Endothelial cell of umbilical vein (primary cell): ENCODE data around the gene BAD. TPM values are rescaled to one million over a fixed set of nuclear protein-coding genes. Genes with fewer than 3 reads are reported as not detected.

ENCODE experiments used
- BruUV-seq: library from RNA; stranded (reverse); fragments of 400-500 nt; replicated peaks from 2 replicates; lab custom pipeline; 2021; lab: Mats Ljungman, UMichigan
- CTCF ChIA-PET: fragments of 300-600, 350-600 bp; sonication (Branson Sonifier 250); formaldehyde crosslinking; loops from one replicate; lab custom pipeline; 2021; ENCODE audit warnings: antibody characterized with exemption, inconsistent platforms; lab: Charles Lee
- POLR2A ChIA-PET: fragments of 300-600, 350-600 bp; sonication (Branson Sonifier 250); formaldehyde crosslinking; loops from one replicate; lab custom pipeline; 2021; ENCODE audit warnings: antibody characterized with exemption, inconsistent platforms; lab: Charles Lee
- DNase-seq: peaks from one replicate; pipeline ENCODE4 v3.0.0-alpha.2; 2011; ENCODE audit warnings: low read depth, low spot score
- FAIRE-seq: peaks from 2 replicates; lab custom pipeline; 2011; peaks lifted over from hg19 to GRCh38; lab: Jason Lieb, UNC
- H2AFZ ChIP-seq: 2 replicates; pipeline ENCODE4 v1.6.0; 2012; ENCODE audit warnings: low read depth, low read length, control low read depth, inconsistent platforms
- H3K27ac ChIP-seq: 2 replicates; pipeline ENCODE4 v1.5.1; 2011; ENCODE audit warnings: low read depth, mild to moderate bottlenecking, control low read depth, low read length, moderate library complexity; ENCODE audit not compliant: insufficient read depth
- H3K27me3 ChIP-seq, 2 experiments: 2 replicates each; pipeline versions ENCODE4 v1.6.0 to v1.6.1; 2011; ENCODE audit warnings: low read length in 2 of 2, mixed read lengths in 1 of 2; ENCODE audit not compliant: control insufficient read depth in 2 of 2, insufficient read depth in 2 of 2
- H3K36me3 ChIP-seq, 2 experiments: 2 replicates in 1 of 2; 3 replicates in 1 of 2; pipeline ENCODE4 v1.5.1; 2011; ENCODE audit warnings: low read length in 2 of 2, mild to moderate bottlenecking in 1 of 2, moderate library complexity in 1 of 2; ENCODE audit not compliant: control insufficient read depth in 2 of 2, insufficient read depth in 2 of 2; ENCODE audit errors: extremely low read depth in 1 of 2
- H3K4me1 ChIP-seq: 3 replicates; pipeline ENCODE4 v1.5.1; 2011; ENCODE audit warnings: mild to moderate bottlenecking, low read length; ENCODE audit not compliant: control insufficient read depth, insufficient read depth; ENCODE audit errors: extremely low read depth
- H3K4me2 ChIP-seq: 2 replicates; pipeline ENCODE4 v1.6.1; 2011; ENCODE audit warnings: low read length, control low read depth, mixed read lengths; ENCODE audit not compliant: insufficient read depth
- H3K4me3 ChIP-seq, 3 experiments: fragments of 200-600 bp in 1 of 3; sonication (generic), shearing (Covaris generic) in 1 of 3; replicated peaks in 1 of 3; 2 replicates each; pipeline ENCODE4 v1.5.1; 2011 to 2016; ENCODE audit warnings: control low read depth in 3 of 3, low read length in 3 of 3, mild to moderate bottlenecking in 2 of 3, inconsistent platforms in 1 of 3, low read depth in 1 of 3, moderate library complexity in 1 of 3; ENCODE audit not compliant: insufficient read depth in 1 of 3
- H3K79me2 ChIP-seq: 2 replicates; pipeline ENCODE4 v1.6.0; 2012; ENCODE audit warnings: low read length, inconsistent platforms; ENCODE audit not compliant: control insufficient read depth, insufficient read depth
- H3K9ac ChIP-seq: replicated peaks from 2 replicates; pipeline ENCODE3; 2011; ENCODE audit warnings: low read length, control low read depth; ENCODE audit not compliant: insufficient read depth; ENCODE audit errors: extremely low read depth
- H3K9me1 ChIP-seq: replicated peaks from 3 replicates; pipeline ENCODE4 v1.6.0; 2011; ENCODE audit warnings: mild to moderate bottlenecking, low read length; ENCODE audit not compliant: control insufficient read depth, insufficient read depth; ENCODE audit errors: extremely low read depth
- H3K9me3 ChIP-seq: replicated peaks from 2 replicates; pipeline ENCODE4 v1.5.1; 2012; ENCODE audit warnings: low read length, inconsistent platforms; ENCODE audit not compliant: control insufficient read depth, insufficient read depth
- H4K20me1 ChIP-seq: replicated peaks from 2 replicates; pipeline ENCODE3; 2011; ENCODE audit warnings: mild to moderate bottlenecking, low read length; ENCODE audit not compliant: control insufficient read depth, insufficient read depth; ENCODE audit errors: extremely low read depth
- CTCF ChIP-seq, 2 donors: IDR thresholded peaks; 1 replicate in 1 of 2; 2 replicates in 1 of 2; pipeline ENCODE4 v1.5.1; 2011; ENCODE audit warnings: low read length in 2 of 2, mild to moderate bottlenecking in 2 of 2, moderate library complexity in 2 of 2, control low read depth in 1 of 2, inconsistent platforms in 1 of 2, low read depth in 1 of 2; ENCODE audit not compliant: insufficient read depth in 1 of 2; ENCODE audit errors: extremely low read depth in 1 of 2
- EZH2 ChIP-seq: IDR thresholded peaks from 2 replicates; pipeline ENCODE4 v1.6.1; 2012; ENCODE audit warnings: borderline replicate concordance, low read depth, mild to moderate bottlenecking, moderate library complexity, low read length, inconsistent platforms; ENCODE audit not compliant: severe bottlenecking
- FOS ChIP-seq: IDR thresholded peaks from 2 replicates; pipeline ENCODE4 v1.6.1; 2011; ENCODE audit warnings: mild to moderate bottlenecking, low read length, moderate library complexity, borderline replicate concordance; ENCODE audit not compliant: insufficient read depth
- GATA2 ChIP-seq: IDR thresholded peaks from 2 replicates; pipeline ENCODE4 v1.7.0; 2011; ENCODE audit warnings: low read depth, mild to moderate bottlenecking, moderate library complexity, mixed read lengths, low read length; ENCODE audit not compliant: insufficient read length, insufficient read depth
- JUN ChIP-seq: IDR thresholded peaks from 2 replicates; pipeline ENCODE4 v1.6.1; 2011; ENCODE audit warnings: borderline replicate concordance, low read depth; ENCODE audit not compliant: insufficient read length, insufficient read depth
- MAX ChIP-seq: IDR thresholded peaks from 2 replicates; pipeline ENCODE4 v1.6.1; 2011; ENCODE audit not compliant: insufficient read depth, insufficient read length
- MYC ChIP-seq: IDR thresholded peaks from one replicate; pipeline ENCODE4 v1.6.1; 2011; ENCODE audit warnings: mild to moderate bottlenecking, low read depth, low read length
- POLR2A ChIP-seq: IDR thresholded peaks from 2 replicates; pipeline ENCODE4 v1.6.1; 2012; ENCODE audit warnings: low read depth, mild to moderate bottlenecking, control low read depth, low read length
- POLR2AphosphoS5 ChIP-seq: IDR thresholded peaks from 2 replicates; pipeline ENCODE4 v1.6.1; 2012; ENCODE audit warnings: low read depth, mild to moderate bottlenecking, control low read depth, low read length, moderate library complexity; ENCODE audit not compliant: insufficient read depth
- dilution Hi-C: fragments of 300-500 bp; cut with MboI; formaldehyde crosslinking; loops from one replicate; pipeline ENCODE4 v1.15.0; 2019; ENCODE audit warnings: low sequenced_read_pairs; ENCODE audit not compliant: extremely low pct_ligation_motif_present
- intact Hi-C: fragments of 100-400 bp; cut with micrococcal nuclease; formaldehyde crosslinking; loops from one replicate; pipeline ENCODE4 v1.10.0; 2022
- polyA plus RNA-seq, 4 experiments: library from polyadenylated mRNA; depleted of rRNA in 3 of 4; stranded (reverse) in 3 of 4; unstranded in 1 of 4; fragments of >200 nt; gene quantifications; 2 replicates each; pipeline versions ENCODE4 v1.2.1 to v1.2.3, GENCODE V29; 2011 to 2012; ENCODE audit warnings: missing spikeins in 1 of 4
- total RNA-seq: library from RNA; stranded (reverse); gene quantifications from 2 replicates; pipeline ENCODE4 v1.2.3, GENCODE V29; 2021

BAD gene
- total and polyA plus RNA-seq, 2 donors (not counting 3 experiments of a cell fraction or from before 2014, with no cell fraction given) = 65.3 to 88.0 TPM

GRCh38 chr11:64243236-64243854, 41.1 kb downstream of the BAD start:
- H3K4me2 ChIP-seq = no peak overlapping the region
- FAIRE-seq (no peak), DNase-seq (no peak)
- intact Hi-C loops (loop anchor here (5.0 kb wide), 1 partner anchor 114 kb away; the partner anchor contains the start of gene RPS6KA4), dilution Hi-C loops (no loop called here)
- ChIA-PET POLR2A (no interaction called here), CTCF (interaction anchor here (0.9 to 5.0 kb wide), 4 partner anchors 20 to 57 kb away, joined by 3 to 36 read pairs (median 15); partner anchors contain the start of gene CATSPERZ)
- H3K4me1 ChIP-seq = peaks cover 21% of the 10 kb centered on the region
- no peaks in the 10 kb centered on the region for H3K9me3 ChIP-seq
- H2AFZ ChIP-seq = no peak overlapping the region
- peaks cover 0 to 15% of the 10 kb centered on the region in 2 experiments for H3K36me3 ChIP-seq
- BruUV-seq = TSS peak; percentile 13
- H3K27ac ChIP-seq = no peak overlapping the region
- no peaks in the 10 kb centered on the region for H4K20me1 ChIP-seq
- TF ChIP-seq GATA2 (no peak), POLR2A (peak; percentile 59), POLR2AphosphoS5 (peak; percentile 70)
- H3K27me3 ChIP-seq = no peaks in the 10 kb centered on the region
- no peaks in the 10 kb centered on the region for H3K9me1 ChIP-seq
- no peak overlapping the region for H3K4me3 ChIP-seq
- peaks cover 40% of the 10 kb centered on the region for H3K79me2 ChIP-seq
- no peak overlapping the region for H3K9ac ChIP-seq

- intact Hi-C loops = loop anchor here (1.0 to 5.0 kb wide), 6 partner anchors 11 to 241 kb away; partner anchors contain the start of genes DNAJC4, ESRRA, NUDT22 and RPS6KA4
- dilution Hi-C loops = no loop called here
- H2AFZ ChIP-seq = no peak overlapping the region
- peaks cover 15% of the 10 kb centered on the region for H3K4me1 ChIP-seq
- no peaks in the 10 kb centered on the region for H3K27me3 ChIP-seq
- no peaks in the 10 kb centered on the region for H3K9me3 ChIP-seq
- H4K20me1 ChIP-seq = no peaks in the 10 kb centered on the region
- H3K27ac ChIP-seq = peak overlapping the region; percentile 24
- TF ChIP-seq GATA2 = no peak
- peak; percentile 5 for TF ChIP-seq MAX
- no peak for TF ChIP-seq JUN
- no peak for TF ChIP-seq MYC
- TF ChIP-seq EZH2 = no peak
- peak; percentile 79 for TF ChIP-seq POLR2AphosphoS5
- no peak for TF ChIP-seq CTCF (IDR thresholded peaks at IDR 0.05; ENCODE audit: extremely low read depth in 1 of 2, insufficient read depth in 1 of 2, low read depth in 1 of 2, low read length in 2 of 2)
- TF ChIP-seq FOS = no peak
- peak; percentile 52 for TF ChIP-seq POLR2A
- H3K9ac ChIP-seq = peak overlapping the region; percentile 65
- DNase-seq (no peak), FAIRE-seq (peak; percentile 72)
- H3K36me3 ChIP-seq = peaks cover 6 to 18% of the 10 kb centered on the region in 2 experiments
- H3K9me1 ChIP-seq = no peaks in the 10 kb centered on the region
- peak overlapping the region; percentile 61 to 93 (median 67) for H3K4me3 ChIP-seq
- peak overlapping the region; percentile 55 for H3K4me2 ChIP-seq
- CTCF ChIA-PET = interaction anchor here (0.8 to 5.0 kb wide), 6 partner anchors 37 to 115 kb away, joined by 3 to 36 read pairs (median 6); partner anchors contain the start of genes CATSPERZ and STIP1
- POLR2A ChIA-PET = interaction anchor here (0.7 to 1.0 kb wide), 4 partner anchors 16 to 30 kb away, joined by 3 to 10 read pairs (median 3); partner anchors contain the start of genes NUDT22 and TRPT1
- BruUV-seq = no TSS peak
- H3K79me2 ChIP-seq = peaks cover 40% of the 10 kb centered on the region
Measured at GRCh38 chr11:64241491-64242374, 42.7 kb downstream of the BAD start.
